Hepatocyte (in vitro differentiated cells): ENCODE data around the gene OR1F1.

Source experiments
- CTCF ChIP-seq: fragments of 200-600 bp; sonication (generic); IDR thresholded peaks from 2 replicates; pipeline ENCODE4 v1.5.1; 2016; ENCODE audit warnings: antibody characterized with exemption, mild to moderate bottlenecking; ENCODE audit not compliant: poor library complexity
- EZH2 ChIP-seq: fragments of 200-600 bp; sonication (generic); IDR thresholded peaks from 2 replicates; pipeline ENCODE4 v1.6.1; 2016; ENCODE audit warnings: antibody characterized with exemption, mild to moderate bottlenecking, borderline replicate concordance
- EZH2phosphoT487 ChIP-seq: fragments of 200-600 bp; sonication (generic); IDR thresholded peaks from one replicate; pipeline ENCODE4 v1.6.1; 2018; ENCODE audit warnings: antibody characterized with exemption, mild to moderate bottlenecking, low read depth, moderate library complexity; ENCODE audit not compliant: unreplicated experiment, severe bottlenecking

- TF ChIP-seq CTCF (no peak), EZH2phosphoT487 (no peak), EZH2 (no peak)
Measured at GRCh38 chr16:3152027-3152276, 36.1 kb upstream of the OR1F1 start.
